ELF-1 (cell line): ENCODE results near the gene BICRA.
"Not testable (repeated sequence)": the region's sequence is repeated elsewhere in the genome, so short reads cannot be mapped to it uniquely, and the experiment has no call there.

Source experiments
- DNase-seq: peaks from one replicate; pipeline ENCODE4 v3.0.0-alpha.2; 2016; ENCODE audit warnings: low read depth, low spot score

The BICRA gene

DNA sequence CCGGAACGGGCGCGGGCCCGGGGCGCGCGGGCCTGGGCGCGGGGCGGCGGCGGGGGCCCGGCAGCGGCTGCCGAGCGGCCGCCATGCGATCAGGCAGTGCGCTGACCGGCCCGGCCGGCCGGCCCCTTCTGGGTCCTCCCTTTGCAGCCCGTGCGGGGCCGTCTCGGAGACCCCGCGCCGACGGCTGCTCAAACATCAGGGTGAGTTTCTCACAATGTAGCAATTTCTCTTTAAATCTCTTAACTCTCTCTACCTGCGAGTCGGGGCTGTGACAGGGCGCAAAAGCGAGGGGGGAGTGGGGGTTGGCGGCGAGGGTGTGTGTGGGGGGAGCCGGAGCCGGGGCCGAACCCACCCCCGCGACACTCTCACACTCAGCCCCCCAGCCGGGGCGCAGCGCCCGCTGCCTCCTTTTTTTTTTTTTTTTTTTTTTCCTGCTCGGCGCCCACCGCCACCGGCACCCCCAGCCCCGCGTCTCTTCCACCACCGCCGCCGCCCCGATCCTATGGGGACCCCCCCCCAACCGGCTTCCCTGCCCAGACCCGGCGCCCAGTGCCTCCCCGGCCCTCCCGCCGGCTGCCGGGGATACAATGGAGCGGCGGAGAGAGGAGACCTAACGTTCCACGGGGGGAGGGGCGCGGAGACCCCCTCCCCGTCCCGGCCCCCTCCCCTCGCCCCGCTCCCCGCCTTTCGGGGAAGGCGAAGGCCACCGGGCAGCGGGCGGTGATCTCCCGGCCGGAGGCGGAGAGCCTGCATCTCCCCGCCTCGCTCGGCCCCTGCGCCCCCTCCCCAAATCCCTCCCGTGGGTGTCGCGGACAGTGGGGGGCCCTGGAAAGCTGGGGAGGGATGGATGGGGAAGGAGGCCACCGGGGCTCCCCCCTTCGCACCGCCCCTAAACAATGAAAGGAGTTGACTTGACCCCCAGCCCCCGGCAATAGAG is at the start of gene BICRA:
BICRA (plus strand) TSS at position 166 of the 937 bp plus-strand sequence. CDS start 64,441 bp downstream, outside the sequence.
- peak; percentile 68 for DNase-seq

DNA sequence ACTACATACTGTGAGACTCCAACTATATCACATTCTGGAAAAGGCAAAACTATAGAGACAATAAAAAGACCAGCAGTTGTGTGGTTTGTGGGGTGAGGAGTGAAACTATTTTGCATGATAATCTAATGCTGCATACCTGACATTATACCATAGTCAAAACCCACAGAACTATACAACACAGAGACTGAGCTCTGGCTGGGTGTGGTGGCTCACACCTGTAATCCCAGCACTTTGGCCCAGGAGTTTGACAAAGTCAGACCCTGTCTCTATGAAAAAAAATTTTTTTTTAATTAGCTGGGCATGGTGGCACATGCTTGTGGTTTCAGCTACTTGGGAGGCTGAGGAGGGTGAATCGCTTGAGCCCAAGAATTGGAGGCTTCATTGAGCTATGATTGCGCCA is 47.9 kb upstream of the BICRA start:
- DNase-seq = no peak

DNA sequence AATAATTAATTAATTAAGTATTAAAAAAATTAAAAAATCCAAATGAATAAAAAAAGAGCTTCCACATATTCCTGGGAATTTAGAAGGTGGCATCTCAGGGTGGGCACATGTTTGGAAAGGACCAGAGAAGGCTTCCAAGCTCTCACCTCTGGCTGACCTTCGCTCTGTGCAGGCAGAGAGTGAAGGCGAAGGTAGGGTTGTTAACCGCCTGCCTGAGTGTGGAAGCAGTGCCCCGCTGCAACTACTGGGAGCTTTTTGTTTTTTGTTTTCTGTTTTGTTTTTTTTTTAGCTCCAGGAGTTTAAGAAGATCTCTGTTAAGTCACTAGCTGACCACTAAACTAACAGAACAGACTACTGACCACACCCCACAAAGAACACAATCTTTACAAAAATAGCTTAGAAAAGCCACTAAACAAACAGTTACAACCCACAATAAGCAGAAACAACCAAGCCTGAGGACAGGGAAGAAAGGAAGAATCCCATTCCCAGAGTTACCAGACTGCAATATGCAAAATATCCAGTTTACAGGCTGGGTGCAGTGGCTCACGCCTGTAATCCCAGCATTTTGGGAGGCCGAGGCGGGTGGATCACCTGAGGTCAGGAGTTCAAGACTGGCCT is 47.4 kb upstream of the BICRA start:
- DNase-seq = no peak

DNA sequence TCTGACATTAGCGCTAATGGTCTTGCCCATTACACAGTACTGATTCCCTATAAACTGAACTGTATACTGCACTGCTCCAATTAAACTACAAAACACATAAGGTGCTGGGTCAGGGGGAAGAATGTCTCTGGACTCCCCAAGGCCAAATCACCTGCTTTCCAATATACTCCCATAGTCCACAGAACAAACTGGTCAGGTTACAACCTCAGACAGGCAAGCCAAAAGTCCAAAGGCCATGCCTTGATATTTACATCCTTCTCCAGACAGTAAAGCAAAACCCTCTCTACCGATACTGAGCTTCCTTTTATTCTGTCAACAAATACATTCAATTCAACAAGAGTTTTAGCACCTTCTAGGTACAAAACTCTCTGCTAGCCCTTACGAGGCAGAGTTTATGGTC is 44.9 kb upstream of the BICRA start:
- DNase-seq = no peak

DNA sequence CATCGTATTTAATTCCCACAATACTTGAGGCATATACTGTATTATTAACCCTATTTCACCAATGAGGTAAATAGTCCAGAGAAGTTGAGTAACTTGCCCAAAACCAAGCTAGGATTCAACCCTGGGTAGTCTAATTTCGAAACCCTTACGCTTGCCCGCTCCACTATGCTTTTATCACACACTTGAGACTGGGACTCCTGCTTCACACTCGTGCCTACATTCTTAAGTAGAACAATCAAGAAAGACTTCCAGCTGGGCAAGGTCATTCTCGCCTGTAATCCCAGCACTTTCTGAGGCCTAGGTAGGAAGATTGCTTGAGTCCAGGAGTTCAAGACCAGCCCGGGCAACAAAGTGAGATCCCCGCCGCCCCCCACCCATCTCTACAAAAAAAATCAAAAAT is 39.6 kb upstream of the BICRA start:
- DNase-seq = no peak

DNA sequence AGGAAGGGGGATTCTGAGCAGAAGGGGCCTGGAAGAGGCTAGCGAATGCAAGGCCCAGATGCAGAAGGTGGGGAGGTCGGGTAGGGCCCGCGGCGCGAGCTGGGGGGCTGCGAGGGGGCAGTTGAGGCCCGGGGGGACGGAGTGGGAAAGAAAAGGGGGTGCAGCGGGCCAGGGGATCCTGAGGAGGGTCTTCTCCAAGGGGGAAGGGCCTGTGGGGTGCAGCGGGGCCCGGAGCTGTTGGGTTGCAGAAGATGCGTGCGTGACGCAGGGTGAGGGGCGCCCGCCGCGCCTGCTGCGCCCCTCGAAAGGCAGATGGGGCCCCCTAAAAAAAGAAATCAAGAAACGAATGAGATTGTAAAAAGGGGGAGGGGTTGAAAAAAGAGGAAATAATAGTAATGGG is 36.3 kb upstream of the BICRA start:
- no peak for DNase-seq

DNA sequence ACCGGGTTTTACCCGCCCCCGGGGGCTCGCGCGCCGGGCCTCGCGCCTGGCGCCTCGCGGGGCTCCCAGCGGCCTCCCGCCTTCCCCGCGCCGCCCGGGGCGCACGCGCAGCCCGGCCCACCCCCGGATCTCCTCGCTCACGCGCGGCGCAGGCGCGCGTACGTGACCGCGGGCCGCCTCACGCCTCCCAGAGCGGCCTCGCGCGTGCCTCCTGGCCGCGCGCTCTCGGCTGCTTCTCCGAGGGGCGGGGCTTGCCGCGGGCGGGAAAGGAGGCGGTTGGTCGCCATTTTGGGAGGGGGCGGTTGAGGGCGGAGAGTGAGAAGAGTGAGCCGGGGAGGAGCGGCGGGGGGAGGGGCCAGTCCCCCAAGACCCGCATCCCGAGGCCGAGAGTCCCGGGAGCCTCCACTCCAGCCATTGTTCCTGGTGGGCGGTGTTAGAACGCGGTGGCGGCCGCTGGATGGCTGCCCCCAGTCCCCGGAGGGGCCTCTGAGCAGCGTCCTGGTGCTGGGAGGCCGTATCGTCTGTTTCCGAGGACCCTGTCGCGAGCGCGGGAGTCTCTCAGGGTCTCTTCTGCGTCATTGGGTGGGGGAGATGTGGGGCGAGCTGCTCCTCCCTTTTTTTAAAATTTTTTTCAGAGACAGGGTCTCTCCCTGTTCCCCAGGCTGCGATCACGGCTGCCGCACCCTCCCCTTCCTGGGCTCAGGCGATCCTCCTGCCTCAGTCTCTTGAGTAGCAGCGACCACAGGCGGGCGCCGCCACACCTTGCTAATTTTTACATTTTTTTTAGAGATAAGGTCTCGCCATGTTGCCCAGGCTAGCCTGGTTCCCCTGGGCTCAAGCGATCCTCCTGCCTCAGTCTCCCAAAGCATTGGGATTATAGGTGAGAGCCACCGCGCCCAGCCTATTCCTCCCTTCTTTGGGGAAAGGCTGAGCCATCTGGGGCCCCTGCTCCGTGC is 35.6 kb upstream of the BICRA start, which contains the start of gene ZNF541:
ZNF541 (minus strand) TSS at position 78 of the 956 bp plus-strand sequence. CDS start 17,292 bp downstream, outside the sequence.
- peak; percentile 18 for DNase-seq

DNA sequence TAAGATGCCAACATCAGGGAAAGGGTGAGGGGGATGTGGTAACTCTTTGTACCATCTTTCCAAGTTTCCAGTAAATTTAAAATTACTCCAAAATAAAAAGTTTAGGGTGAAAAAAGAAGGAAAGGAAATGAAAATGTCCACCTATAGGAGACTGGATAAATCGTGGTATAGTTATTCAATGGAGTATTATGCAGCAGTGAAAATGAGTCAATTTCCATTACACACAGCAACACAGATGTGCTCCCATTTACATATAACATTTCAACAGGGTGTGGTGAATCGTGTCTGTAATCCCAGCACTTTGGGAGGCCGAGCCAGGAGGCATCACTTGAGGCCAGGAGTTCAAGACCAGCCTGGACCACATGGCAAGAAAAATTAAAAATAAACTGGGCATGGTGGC is 28.5 kb upstream of the BICRA start:
- DNase-seq = no peak

DNA sequence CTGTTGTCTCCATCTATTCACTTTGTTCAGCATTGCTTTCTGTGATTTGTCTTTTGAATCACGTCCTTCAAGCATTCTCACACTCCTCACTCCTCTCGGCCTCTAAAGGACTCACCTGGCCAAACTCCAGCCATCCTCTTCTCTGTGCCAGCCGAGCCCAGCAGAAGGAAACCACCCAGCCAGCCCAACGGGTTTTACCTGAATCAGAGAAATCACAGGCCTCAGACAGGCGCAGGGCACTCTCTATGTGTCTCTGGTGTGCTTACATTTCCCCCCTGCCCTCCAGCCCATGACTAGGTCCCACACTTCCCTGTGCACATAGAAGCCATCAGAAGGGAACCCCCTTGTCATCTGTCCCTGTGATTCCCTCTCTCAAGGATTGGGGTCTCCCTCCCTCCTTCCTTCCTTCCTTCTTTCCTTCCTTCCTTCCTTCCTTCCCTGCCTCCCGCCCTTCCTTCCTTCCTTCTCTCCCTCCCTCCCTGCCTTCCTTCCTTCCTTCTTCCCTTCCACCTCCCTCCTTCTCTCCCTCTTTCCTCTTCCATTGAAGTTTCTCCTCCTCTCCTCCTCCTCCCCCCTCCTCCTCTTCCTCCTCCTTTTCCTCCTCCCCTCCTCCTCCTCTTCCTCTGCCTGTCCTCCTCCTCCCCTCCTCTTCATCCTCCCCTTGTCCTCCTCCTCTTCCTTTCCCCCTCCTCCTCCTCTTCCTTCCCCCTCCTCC is 27.2 kb upstream of the BICRA start:
- DNase-seq = peak; percentile 66

DNA sequence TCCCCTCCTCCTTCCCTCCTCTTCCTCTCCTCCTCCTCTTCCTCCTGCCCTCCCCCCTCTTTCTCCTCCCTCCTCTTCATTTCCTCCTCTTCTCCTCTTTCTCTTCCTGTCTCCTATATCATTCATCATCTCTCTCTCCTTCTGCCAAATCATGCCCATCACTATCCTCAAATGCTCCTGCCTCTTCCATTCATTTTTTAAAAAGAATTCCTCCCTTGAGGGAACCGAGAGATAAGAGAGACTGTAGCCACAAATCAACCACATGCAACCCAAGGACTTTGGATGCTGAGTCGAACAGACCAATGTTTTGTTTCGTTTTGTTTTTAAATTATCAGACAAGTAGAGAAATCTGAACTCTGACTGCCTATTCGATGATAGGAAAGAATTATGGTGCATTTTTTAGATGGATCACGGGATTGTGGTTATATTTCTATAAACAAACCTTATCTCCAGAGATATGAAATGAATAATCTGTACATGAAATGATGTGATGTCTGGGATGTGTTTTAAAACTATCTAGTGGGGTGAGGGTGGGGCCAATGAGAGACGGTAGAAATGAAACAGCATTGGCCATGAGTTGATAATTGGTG is 26.5 kb upstream of the BICRA start:
- no peak for DNase-seq

DNA sequence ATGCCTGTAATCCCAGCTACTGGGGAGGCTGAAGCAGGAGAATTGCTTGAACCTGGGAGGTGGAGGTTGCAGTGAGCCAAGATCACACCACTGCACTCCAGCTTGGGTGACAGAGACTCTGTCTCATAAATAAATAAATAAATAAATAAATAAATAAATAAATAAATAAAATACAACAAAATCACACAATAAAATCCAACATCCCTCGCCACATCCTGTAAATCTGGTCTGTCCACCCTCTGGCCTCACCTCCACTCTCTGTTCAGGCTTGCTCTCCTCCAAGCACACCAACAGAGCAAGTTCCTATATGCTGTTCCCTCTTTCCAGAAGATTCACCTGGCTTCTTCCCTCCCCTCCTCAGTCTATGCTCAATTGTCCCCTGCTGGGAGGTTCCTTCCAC is 25.8 kb upstream of the BICRA start:
- DNase-seq = not testable (repeated sequence)

DNA sequence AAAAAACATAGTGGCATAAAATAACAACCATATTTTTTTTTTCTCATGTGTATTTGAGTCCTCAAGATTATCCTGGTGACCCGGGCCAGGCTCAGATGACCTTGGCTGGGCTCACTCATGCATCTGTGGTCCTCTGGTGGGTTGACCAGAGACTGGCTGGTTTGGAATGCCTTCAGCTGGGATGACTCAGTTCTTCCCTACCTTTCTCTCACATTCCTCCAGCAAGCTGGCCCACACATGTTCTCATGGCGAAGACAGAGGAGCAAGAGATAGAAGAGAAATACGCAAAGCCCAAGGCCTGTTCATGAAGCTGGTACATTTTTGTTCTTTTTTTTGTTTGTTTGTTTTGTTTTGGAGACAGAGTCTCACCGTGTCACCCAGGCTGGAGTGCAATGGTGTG is 21.6 kb upstream of the BICRA start:
- no peak for DNase-seq

DNA sequence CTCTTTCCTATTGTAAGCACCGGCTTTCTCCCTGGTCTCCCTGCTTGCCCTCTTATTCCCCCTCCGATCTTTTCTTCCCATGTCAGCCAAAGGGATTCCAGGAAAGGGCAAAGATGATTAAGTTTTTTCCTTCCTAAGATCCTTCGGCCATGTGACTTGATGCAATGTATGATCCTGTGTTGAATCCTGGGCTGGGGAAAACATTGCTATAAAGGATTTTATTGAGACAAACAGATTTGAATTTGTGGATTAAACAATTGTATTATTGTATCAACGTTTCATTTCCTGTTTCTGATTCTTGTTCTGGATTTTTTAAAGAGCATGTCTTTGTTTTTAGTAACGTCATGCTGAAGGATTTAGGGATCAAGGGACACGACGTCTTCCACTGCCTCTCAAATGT is 19.1 kb upstream of the BICRA start:
- DNase-seq = no peak

DNA sequence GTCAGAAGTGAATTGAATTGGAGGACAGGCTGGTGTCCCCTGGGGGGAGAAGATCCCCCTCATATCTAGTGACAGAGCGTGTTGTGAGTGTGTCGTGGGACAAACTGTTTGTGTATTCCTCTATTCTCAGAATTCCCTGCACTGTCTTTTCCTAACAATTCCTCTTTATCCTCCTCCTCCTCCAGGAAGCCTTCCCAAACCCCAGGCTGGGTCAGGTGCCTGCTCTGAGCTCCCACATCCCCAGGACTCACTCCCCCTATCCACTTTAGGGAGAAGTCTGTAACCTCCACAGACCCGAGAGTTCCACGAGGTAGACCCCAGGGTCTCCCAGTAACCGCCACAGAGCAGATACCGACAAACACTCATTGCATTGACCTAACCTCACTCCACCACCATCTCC is 15.1 kb upstream of the BICRA start:
- no peak for DNase-seq

DNA sequence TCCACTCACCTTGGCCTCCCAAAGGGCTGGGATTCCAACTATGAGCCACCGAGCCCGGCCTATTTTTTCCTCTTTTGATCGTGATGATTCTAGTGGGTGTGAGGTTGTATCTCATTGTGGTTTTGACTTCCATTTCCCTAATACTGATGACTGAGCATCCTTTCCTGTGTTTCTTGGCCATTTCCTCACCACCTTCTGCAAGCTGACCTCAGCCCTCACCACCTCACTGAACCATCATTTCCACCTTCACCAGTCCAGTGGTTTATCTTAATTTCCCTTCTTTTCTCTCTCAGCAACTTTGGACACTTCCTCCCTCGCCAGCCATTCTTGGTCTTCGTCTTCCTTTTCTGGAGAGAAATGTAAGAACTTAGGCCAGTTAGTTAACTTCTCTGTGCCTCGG is 13.0 kb upstream of the BICRA start:
- no peak for DNase-seq

DNA sequence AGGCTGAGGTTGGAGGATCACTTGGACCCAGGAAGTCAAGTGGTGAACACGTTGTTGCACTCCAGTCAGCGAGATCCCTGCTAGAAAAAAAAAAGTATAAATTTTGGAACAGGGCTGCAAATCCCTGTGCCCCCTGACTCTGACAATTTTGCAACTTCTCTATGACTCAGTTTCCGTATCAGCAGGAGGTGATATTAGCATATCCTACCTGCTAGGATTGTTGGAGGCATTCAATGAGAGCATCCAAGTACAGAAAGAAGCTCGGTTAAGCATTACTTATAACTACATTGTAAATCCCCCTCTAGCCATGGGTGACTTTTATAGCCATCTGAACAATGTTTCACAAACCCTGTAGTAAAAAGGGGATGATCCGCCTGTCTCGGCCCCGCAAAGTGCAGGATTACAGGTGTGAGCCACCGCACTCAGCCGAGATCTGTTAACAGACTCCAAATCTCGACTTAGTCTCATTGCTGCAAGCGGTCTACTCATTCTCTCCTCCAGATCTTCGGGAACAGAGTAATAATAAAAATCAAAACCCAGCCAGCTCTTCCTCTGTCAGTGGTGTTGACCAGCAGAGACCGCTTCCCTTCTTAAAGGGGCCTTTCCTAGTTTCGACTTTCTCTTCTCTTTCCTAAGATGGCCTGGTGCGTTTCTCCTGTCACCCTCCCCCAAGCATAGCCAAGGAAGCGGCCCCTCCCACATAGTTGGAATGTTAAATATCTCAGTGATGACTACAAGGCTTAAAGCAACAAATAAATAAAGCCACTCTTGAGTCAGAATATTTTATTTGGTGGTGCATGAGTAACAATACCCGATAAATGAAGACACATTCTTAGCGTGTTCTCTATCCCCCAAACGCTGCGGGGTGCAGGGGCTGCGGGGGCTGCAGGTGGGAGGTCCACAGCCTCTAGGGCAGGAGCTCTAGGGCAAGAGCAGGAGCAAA is 10.3 kb upstream of the BICRA start:
- peak; percentile 88 for DNase-seq

DNA sequence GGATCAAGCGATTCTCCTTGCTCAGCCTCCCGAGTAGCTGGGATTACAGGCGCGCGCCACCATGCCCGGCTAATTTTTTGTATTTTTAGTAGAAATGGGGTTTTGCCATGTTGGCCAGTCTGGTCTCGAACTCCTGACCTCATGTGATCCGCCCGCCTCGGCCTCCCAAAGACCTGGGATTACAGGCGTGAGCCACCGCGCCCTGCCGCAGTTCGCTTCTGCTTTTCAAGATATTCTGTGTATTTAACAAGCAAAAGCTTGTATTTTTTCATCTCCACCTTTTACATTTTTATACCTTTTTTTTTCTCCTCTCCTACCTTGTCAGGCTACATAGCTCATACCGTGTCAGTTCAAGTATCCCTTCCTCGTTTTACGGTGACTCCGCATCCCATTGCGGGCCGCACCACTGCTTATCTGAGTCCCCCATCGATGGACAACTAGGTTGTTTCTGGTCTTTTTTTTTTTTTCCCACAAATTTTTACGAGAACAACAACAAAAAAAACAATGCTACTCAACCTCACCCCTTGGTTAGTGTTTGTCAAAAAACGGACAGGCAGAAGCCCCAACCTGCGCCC is 9.2 kb upstream of the BICRA start:
- DNase-seq = not testable (repeated sequence)

DNA sequence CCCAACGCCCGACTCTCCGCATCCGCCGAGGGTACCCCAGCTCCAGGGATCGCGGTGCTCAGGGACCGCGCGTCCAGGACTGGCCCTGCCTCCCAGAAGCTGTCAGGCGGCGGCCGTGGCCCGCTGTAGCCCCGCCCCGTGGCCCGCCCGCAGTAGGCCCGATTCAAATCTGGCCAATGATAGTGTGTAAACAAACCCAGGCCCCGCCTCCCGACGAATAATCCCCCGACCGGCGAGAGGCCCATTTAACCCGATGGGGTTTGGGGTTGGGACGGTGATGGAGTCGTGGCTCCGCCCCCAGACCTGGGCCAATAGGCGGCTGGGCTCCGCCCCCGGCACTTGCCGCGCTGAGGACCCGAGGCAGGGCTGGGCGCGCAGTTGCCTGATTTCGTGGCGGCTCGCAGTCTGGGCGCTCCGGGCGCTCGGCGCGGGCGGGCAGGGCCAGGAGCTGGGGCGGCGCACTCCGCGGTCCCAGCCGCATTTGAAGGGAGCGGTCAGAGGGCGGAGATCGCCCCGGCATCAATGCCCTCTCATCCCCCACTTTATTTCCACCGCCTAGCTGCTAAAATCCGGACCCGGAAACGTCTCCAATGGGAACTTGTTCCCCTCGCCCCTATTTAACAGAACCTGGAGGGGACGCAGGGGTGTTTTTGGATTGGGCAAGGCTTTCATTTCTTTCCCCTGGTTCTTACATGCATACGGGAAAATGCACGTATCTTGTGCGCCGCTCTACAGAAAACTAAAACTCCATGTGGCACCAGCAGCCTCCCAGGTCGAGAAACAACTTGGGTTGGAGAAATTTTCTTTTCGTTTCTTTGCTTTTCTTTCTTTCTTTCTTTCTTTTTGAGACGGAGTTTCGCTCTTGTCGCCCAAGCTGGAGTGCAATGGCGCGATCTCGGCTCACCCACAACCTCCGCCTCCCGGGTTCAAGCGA is 8.4 kb upstream of the BICRA start:
- DNase-seq = peak; percentile 100
